HG03175 (cell line): ENCODE data around the gene CDH16.
"Not testable (repeated sequence)": the region's sequence is repeated elsewhere in the genome, so short reads cannot be mapped to it uniquely, and the experiment has no call there.

Experiments used
- ATAC-seq: cut with Tn5 transposase; IDR thresholded peaks from one replicate; pipeline ENCODE4 v1.9.1; 2021; ENCODE audit warnings: mild to moderate bottlenecking, moderate library complexity; ENCODE audit not compliant: unreplicated experiment

The CDH16 gene

DNA sequence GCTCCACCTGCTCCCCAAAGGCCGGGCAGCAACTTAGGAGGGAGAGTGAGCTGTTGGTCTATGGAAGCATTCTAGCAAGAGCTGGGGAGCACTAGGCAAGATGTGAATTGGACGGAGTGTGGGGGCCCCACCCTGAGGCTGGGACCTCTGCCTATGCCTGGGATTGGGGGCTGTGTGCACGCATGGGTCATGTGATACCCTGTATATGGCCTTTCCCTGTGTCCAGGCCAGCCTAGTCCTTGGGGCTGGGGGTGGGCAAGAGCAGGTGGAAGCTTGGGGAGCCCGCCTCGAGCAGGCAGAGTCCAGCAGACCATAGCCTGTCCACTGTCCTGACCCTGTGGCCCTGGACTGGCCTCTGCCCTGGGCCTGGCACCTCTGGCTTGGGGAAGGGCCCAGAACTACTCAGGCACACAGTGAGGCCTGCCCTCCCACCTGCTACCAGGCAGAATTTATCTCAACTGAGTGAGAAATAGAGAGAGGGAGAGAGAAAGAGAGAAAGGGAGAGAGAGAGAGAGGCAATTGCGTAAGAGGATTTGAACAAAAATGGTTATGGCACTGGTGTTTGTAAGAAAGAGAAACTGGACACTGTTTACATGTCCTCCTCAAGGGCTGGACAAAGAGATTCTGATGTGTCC is 19.3 kb downstream of the CDH16 start:
- no peak for ATAC-seq

DNA sequence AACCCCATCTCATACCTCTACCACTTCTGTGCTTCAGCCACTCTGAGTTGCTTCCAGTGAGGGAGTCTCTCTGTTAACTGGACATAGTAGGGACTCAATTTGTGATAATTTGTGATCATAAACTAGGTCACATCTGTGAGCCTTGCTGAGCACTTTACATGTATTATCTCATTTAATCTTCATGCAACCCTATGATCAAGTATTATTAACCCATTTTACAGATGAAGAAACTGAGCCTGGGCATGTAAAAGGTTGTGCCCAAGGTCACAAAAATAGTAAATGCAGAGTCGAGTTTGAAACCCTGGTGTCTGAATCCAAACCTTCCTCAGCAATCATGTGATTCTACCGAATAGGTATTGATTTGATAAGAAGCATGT is 19.8 kb downstream of the CDH16 start:
- ATAC-seq = no peak

DNA sequence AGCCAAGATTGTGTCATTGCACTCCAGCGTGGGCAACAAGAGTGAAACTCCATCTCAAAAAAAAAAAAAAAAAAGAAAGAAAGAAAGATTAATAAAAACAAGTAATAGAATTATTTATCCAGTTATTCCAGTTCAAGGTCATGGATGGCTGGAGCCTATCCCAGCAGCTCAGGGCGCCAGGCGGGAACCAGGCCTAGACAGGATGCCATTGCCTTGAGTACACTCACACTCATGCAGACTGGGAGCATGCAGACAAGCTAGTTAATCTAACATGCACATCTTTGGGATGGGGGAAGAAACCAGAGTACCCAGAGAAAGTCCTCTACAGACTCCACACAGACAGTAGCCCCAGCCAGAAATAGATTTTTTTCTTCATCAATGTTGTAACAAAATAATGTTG is 20.5 kb downstream of the CDH16 start:
- ATAC-seq = no peak

DNA sequence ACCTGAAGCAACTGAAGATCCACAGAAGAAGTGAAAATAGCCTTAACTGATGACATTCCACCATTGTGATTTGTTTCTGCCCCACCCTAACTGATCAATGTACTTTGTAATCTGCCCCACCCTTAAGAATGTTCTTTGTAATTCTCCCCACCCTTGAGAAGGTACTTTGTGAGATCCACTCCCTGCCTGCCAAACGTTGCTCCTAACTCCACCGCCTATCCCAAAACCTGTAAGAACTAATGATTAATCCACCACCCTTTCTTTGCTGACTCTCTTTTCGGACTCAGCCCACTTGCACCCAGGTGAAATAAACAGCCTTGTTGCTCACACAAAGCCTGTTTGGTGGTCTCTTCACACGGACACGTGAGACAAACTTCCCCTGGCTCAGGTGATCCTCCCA is 22.0 kb downstream of the CDH16 start:
- ATAC-seq = not testable (repeated sequence)

GRCh38 chr16:66895999-66896398 is 22.7 kb downstream of the CDH16 start:
- no peak for ATAC-seq

DNA sequence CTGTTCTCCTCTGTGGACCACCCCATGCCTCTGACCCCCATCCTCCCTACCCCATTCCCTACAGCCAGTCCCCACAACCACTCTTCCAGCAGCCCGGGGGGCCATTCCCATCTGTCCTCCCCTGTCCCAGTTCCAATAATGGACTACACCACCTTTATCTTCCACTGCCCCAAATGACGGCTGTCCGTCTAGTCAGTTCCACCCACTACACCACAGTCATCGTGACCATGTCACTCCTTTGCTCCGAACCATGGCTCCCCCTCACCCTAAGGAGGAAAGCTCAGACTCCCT is 23.1 kb downstream of the CDH16 start:
- ATAC-seq = no peak

- no peak for ATAC-seq
Measured at GRCh38 chr16:66894948-66895688, 23.6 kb downstream of the CDH16 start.

GRCh38 chr16:66894055-66894454 is 24.6 kb downstream of the CDH16 start:
- ATAC-seq = no peak

- no peak for ATAC-seq
Measured at GRCh38 chr16:66891797-66892196, 26.9 kb downstream of the CDH16 start.

DNA sequence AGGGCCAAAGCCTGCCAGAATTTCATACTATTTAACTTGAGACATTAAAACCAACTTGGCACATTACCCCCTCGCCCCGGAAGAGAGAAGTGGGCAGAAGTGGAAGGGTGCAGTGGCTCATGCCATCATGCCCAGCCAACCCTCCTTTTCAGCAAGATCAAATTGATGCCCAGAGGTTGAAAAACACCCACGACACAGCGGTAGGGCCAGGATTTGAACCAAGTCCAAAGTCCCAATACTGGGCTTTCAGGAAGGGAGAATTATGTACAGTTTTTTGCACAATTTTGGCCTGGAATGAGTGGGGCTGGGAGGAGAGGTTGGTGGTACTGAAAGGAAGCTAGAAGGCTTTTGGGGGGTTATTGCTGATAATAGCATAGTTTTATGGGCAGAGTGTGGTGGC is 27.3 kb downstream of the CDH16 start:
- ATAC-seq = no peak

DNA sequence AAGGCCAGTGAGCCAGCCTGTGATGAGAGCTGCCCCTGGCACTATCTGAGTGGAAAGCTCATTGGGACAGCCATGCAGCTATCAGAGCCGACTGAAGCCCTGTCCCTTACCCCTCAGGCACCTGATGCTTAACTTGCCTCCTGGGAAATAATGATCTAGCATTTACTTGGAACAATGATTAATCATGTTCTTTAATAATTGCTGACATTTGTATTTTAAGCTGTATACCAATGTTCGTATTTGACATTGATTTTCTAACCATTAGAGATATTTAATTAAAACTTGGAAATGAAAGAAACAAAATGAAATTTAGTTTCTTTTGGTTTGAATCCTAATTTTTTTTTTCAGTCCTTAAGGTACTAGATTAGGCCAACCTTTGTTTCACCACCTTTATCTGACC is 27.9 kb downstream of the CDH16 start:
- ATAC-seq = no peak

- no peak for ATAC-seq
Measured at GRCh38 chr16:66889622-66890021, 29.1 kb downstream of the CDH16 start.

GRCh38 chr16:66888647-66889615 is 29.8 kb downstream of the CDH16 start:
- no peak for ATAC-seq

DNA sequence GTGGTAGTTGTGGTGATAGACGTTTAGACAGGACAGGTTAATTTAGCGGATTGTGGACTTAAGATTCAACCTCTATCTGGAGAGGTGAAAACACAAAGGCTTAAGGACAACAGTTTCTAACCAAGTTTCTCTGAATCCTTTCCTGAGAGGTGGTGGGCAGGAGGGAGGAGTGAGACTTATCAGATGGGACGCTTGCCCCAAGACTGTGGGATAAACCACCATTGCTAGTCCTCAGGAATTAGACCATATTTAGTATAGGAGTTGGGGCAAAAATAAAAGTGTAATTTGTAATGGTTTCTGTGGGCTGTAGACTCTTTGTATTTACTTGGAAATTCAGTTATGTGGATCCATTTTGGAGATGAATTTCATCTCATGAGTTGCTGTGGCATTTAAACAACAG is 31.8 kb downstream of the CDH16 start:
- no peak for ATAC-seq

GRCh38 chr16:66886321-66886720 is 32.4 kb downstream of the CDH16 start:
- ATAC-seq = no peak

DNA sequence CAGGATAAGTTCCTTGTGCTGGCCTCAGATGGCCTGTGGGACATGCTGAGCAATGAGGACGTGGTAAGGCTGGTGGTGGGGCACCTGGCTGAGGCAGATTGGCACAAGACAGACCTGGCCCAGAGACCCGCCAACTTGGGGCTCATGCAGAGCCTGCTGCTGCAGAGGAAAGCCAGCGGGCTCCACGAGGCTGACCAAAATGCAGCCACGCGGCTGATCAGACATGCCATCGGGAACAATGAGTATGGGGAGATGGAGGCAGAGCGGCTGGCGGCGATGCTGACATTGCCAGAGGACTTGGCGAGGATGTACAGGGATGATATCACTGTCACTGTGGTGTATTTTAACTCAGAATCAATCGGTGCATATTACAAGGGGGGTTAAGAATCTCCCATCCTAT is 33.2 kb downstream of the CDH16 start:
- no peak for ATAC-seq

- no peak for ATAC-seq
Measured at GRCh38 chr16:66882702-66883101, 36.0 kb downstream of the CDH16 start.

- no peak for ATAC-seq
Measured at GRCh38 chr16:66881964-66882508, 36.6 kb downstream of the CDH16 start.

- ATAC-seq = no peak
Measured at GRCh38 chr16:66881560-66881959, 37.1 kb downstream of the CDH16 start.

- ATAC-seq = peak; percentile 4
Measured at GRCh38 chr16:66881014-66881417, 37.7 kb downstream of the CDH16 start.

- peak; percentile 96 for ATAC-seq
Measured at GRCh38 chr16:66880288-66881013, 38.2 kb downstream of the CDH16 start, which contains the start of gene PDP2. Gene PDP2, plus strand, starts transcription at chr16:66880515. Its CDS starts 3,770 bp downstream, at chr16:66884285.
